Left ventricle myocardium inferior (tissue), 1 donor: ENCODE measurements around the gene RPP25. TPM values are rescaled to one million over a fixed set of nuclear protein-coding genes. Genes with fewer than 3 reads are reported as not detected.
A peak's percentile ranks its signal among the peaks of the same experiment; 100 is the strongest.

Source experiments
- DNase-seq: peaks from one replicate; pipeline ENCODE4 v3.0.0-alpha.2; 2020
- H3K27ac ChIP-seq: fragments of 200-600 bp; replicated peaks from 2 replicates; pipeline ENCODE4 v1.8.0; 2021
- H3K27me3 ChIP-seq: fragments of 200-600 bp; 2 replicates; pipeline ENCODE4 v1.8.0; 2021; ENCODE audit warnings: low read depth
- H3K36me3 ChIP-seq: fragments of 200-600 bp; 2 replicates; pipeline ENCODE4 v1.8.0; 2021
- H3K4me1 ChIP-seq: fragments of 200-600 bp; 2 replicates; pipeline ENCODE4 v1.8.0; 2021
- H3K4me3 ChIP-seq: fragments of 200-600 bp; 2 replicates; pipeline ENCODE4 v1.8.0; 2021; ENCODE audit warnings: mild to moderate bottlenecking, moderate library complexity
- H3K9me3 ChIP-seq: fragments of 200-600 bp; replicated peaks from 2 replicates; pipeline ENCODE4 v1.8.0; 2021
- intact Hi-C: fragments of 100-400 bp; cut with micrococcal nuclease; formaldehyde crosslinking; loops from one replicate; pipeline ENCODE4 v1.11.0; 2022
- total RNA-seq: library from RNA; stranded (reverse); fragmentation: NEBNext Ultra II Directional; extraction: Animal tissue kit (Norgen Biotek cat#: 25700); gene quantifications from one replicate; pipeline ENCODE4 v1.2.1, GENCODE V29; 2021
- TF ChIP-seq, protein P1 (sequence below): fragments of 200-600 bp; IDR thresholded peaks from 2 replicates; pipeline ENCODE4 v1.8.0; 2021; ENCODE audit warnings: antibody characterized with exemption, mild to moderate bottlenecking, borderline replicate concordance
- donor health status: DM: no; HTN: yes; CAD: no; lungs with severe emphysema.

Gene RPP25
- total RNA-seq, 1 donor from 2014 or later = 2.4 TPM

DNA sequence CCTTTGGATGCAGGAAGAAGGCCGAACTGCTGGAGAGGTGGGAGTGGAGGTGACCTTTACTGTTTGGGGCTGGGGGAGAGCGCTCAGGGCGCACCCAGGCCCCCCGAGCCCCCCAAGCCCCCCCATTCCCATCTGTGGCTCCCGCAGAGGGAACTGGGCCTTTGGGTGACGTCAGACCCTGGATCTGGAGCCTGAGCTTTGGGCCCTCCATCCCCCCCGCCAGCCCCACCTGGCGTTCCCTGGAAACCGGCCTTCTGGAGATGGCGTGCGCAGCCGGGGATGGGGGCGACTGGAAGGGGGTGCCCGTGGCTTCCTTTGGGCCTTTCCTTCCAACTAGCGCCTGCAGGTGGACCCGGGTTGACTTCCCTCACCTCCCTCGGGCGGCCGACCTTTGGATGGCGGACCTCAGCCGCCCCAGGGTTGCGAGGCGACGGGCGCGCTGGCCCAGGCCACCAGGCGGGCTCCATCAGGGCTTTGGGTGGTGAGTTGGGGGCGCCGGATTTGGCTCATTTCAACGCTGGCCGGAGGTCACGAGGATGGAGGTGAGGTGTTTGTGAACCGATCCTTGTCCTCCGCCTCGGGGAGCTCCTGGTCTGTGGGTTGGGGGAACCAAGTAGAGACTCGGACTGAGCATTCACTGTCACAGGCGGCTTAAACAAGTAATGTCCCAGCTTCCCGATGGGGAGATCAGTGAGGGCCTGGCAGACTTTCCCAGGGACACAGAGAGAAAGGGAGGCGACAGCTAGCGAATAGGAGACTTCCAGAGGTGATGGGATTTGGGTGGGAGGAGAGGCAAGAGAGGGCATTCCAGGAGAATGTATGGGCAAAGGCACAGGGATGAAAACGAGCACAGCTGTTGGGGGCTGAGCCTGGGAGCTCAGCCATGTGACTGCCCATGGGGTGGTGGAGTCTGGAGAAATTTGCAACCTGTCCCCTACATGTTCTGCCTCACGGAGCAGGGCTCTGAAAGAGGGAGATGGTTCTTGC, 39.5 kb upstream of the RPP25 start:
- Histone ChIP-seq H3K9me3 (no peaks in the 10 kb centered on the region), H3K4me1 (peaks cover 11% of the 10 kb centered on the region), H3K27ac (no peak overlapping the region), H3K27me3 (peaks cover 52% of the 10 kb centered on the region), H3K4me3 (peak overlapping the region; percentile 77), H3K36me3 (no peaks in the 10 kb centered on the region)
- no peak for DNase-seq
- TF ChIP-seq, protein P1, sequence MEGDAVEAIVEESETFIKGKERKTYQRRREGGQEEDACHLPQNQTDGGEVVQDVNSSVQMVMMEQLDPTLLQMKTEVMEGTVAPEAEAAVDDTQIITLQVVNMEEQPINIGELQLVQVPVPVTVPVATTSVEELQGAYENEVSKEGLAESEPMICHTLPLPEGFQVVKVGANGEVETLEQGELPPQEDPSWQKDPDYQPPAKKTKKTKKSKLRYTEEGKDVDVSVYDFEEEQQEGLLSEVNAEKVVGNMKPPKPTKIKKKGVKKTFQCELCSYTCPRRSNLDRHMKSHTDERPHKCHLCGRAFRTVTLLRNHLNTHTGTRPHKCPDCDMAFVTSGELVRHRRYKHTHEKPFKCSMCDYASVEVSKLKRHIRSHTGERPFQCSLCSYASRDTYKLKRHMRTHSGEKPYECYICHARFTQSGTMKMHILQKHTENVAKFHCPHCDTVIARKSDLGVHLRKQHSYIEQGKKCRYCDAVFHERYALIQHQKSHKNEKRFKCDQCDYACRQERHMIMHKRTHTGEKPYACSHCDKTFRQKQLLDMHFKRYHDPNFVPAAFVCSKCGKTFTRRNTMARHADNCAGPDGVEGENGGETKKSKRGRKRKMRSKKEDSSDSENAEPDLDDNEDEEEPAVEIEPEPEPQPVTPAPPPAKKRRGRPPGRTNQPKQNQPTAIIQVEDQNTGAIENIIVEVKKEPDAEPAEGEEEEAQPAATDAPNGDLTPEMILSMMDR = no peak
- intact Hi-C loops = no loop called here

DNA sequence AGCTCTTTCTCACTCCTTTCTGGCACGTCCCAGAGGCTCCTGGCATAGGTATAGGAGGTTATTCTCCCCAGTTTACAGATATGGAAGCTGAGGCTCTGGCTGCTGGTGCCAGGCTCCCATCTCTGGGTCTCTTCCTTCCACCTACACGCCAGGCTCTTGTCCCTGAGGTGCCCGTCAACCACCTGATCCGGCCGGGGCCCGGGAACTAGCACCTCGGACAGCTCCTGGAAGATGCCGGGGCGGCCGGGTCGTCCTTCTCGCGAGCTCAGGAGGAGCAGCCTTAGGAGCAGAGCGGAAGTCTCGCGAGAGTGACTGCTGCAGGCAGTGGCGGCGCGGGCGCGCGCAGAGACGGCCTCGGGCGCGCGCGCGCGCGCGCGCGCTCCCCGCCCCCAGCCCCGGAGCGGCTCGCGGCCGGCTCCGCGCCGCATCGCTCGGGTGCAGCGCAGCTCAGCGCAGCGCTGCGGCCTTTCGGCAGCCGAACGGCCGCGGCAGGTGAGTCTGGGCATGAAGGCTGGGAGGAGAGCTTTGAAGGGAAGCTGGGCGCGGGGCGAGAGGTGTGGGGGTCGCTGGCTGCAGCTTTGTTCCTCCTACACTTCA, 38.7 kb upstream of the RPP25 start, which contains the start of gene SCAMP5:
TSS of gene SCAMP5 (plus strand) at position 382 of the 597 bp plus-strand sequence. CDS start 16,277 bp downstream, outside the sequence.
- no peaks in the 10 kb centered on the region for H3K36me3 ChIP-seq
- H3K4me1 ChIP-seq = peaks cover 11% of the 10 kb centered on the region
- H3K9me3 ChIP-seq = no peaks in the 10 kb centered on the region
- H3K27ac ChIP-seq = no peak within 1 kb of the TSS
- peaks cover 52% of the 10 kb centered on the region for H3K27me3 ChIP-seq
- TF ChIP-seq, protein P1 = no peak
- DNase-seq = peak; percentile 90
- intact Hi-C loops = no loop called here
- peak within 1 kb of the TSS; percentile 77 for H3K4me3 ChIP-seq

DNA sequence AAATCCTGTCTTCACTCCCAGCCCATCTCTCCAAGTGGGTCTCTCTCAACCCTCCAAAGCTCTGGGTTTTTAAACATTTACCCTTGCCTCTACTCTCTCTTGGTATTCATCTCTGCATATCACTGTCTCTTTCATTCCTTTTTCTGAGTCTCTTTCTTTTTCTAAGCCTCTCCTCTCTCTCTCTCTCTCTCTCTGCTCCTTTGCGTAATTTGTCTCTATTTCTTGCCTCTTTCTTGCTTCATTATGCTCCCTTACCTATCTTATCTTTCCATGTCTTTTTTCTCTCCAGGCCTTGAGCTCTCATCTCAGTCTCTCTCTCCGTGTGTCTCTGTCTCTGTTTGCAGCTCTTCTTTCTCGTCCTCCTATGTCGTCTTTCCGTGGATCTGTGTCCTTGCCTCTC, 38.1 kb upstream of the RPP25 start:
- TF ChIP-seq, protein P1 = no peak
- H3K36me3 ChIP-seq = no peaks in the 10 kb centered on the region
- no peaks in the 10 kb centered on the region for H3K9me3 ChIP-seq
- intact Hi-C loops = no loop called here
- H3K4me3 ChIP-seq = peak overlapping the region; percentile 77
- DNase-seq = no peak
- H3K27me3 ChIP-seq = peaks cover 52% of the 10 kb centered on the region
- H3K27ac ChIP-seq = no peak overlapping the region
- H3K4me1 ChIP-seq = peaks cover 11% of the 10 kb centered on the region

DNA sequence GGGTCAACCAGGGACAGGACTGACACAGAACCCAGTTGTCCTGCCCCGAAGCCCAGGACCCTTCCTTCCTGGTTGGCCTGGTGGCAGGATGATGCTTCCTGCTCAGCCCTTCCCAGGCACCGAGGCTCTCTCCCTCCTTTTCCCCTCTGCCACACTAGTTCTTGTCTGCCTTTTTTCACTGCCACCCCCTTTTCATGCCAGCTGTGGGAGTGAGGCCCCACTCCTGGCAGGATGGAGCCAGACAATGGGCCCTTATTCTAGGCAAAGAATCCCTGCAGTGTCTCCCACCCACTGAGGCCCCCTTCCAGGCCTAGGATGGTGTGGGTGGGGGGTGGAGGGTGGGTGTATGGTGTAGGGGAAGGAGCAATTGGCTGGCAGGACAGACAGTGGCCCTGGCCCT, 37.7 kb upstream of the RPP25 start:
- no peaks in the 10 kb centered on the region for H3K36me3 ChIP-seq
- peaks cover 48% of the 10 kb centered on the region for H3K27me3 ChIP-seq
- H3K4me3 ChIP-seq = no peak overlapping the region
- no peak overlapping the region for H3K27ac ChIP-seq
- no peaks in the 10 kb centered on the region for H3K9me3 ChIP-seq
- TF ChIP-seq, protein P1 = no peak
- H3K4me1 ChIP-seq = peaks cover 11% of the 10 kb centered on the region
- no peak for DNase-seq
- intact Hi-C loops = no loop called here

DNA sequence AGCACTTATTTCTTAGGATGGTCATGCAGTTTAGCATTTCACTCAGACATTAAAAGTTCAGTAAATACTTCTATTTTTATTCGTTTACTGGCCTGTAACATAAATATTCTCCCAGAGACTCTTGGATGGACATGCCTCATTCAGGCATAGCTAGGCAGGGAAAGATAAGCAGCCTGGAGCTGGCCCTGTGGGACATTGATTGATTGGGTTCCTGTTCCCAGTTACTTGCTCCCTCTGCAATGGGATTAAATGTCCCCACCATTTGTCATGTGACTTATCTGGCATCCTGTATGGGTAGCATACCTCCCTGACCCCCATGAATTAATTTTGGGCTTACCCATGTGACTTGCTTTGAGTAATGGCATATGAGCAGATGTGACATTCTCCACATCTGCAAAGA, 36.0 kb upstream of the RPP25 start:
- Histone ChIP-seq H3K27ac (no peak overlapping the region), H3K4me3 (no peak overlapping the region), H3K36me3 (no peaks in the 10 kb centered on the region), H3K27me3 (peaks cover 32% of the 10 kb centered on the region), H3K4me1 (peaks cover 11% of the 10 kb centered on the region), H3K9me3 (no peaks in the 10 kb centered on the region)
- no peak for DNase-seq
- intact Hi-C loops = no loop called here
- TF ChIP-seq, protein P1 = no peak
